Osteoblast (primary cell): ENCODE measurements around the gene LMTK2. TPM values are rescaled to one million over a fixed set of nuclear protein-coding genes. Genes with fewer than 3 reads are reported as not detected.
A peak's percentile ranks its signal among the peaks of the same experiment; 100 is the strongest.

Experiments
- DNase-seq: peaks from one replicate; pipeline ENCODE4 v3.0.0; 2011; ENCODE audit warnings: low spot score, mixed read lengths; ENCODE audit not compliant: insufficient read length; ENCODE audit errors: missing footprints
- H2AFZ ChIP-seq: 2 replicates; pipeline ENCODE4 v1.6.0; 2011; ENCODE audit warnings: mild to moderate bottlenecking, low read length
- H3K27ac ChIP-seq: 2 replicates; pipeline ENCODE4 v1.5.1; 2011; ENCODE audit warnings: mild to moderate bottlenecking, low read depth, low read length, moderate library complexity
- H3K27me3 ChIP-seq: 2 replicates; pipeline ENCODE4 v1.6.0; 2012; ENCODE audit warnings: mild to moderate bottlenecking, control low read depth, inconsistent platforms, low read length, moderate library complexity; ENCODE audit not compliant: insufficient read depth
- H3K36me3 ChIP-seq: 2 replicates; pipeline ENCODE4 v1.5.1; 2011; ENCODE audit warnings: mild to moderate bottlenecking, low read length, control low read depth, moderate library complexity; ENCODE audit not compliant: insufficient read depth
- H3K4me1 ChIP-seq: 2 replicates; pipeline ENCODE4 v1.5.1; 2011; ENCODE audit warnings: mild to moderate bottlenecking, low read length, control low read depth, moderate library complexity; ENCODE audit not compliant: insufficient read depth
- H3K4me2 ChIP-seq: 2 replicates; pipeline ENCODE4 v1.6.0; 2011; ENCODE audit warnings: mild to moderate bottlenecking, low read length; ENCODE audit not compliant: insufficient read depth
- H3K4me3 ChIP-seq: fragments of 200-600 bp; sonication (generic); 3 replicates; pipeline ENCODE4 v1.5.1; 2012; ENCODE audit warnings: mild to moderate bottlenecking, low read length, inconsistent platforms; ENCODE audit not compliant: insufficient read depth
- H3K79me2 ChIP-seq: 2 replicates; pipeline ENCODE4 v1.6.0; 2012; ENCODE audit warnings: mild to moderate bottlenecking, low read length, control low read depth, inconsistent platforms; ENCODE audit not compliant: insufficient read depth
- H3K9me3 ChIP-seq: 2 replicates; pipeline ENCODE4 v1.5.1; 2011; ENCODE audit warnings: low read depth, low read length, control low read depth
- H4K20me1 ChIP-seq: 2 replicates; pipeline ENCODE4 v1.6.0; 2012; ENCODE audit warnings: mild to moderate bottlenecking, low read length, control low read depth; ENCODE audit not compliant: insufficient read depth
- CTCF ChIP-seq: IDR thresholded peaks from 2 replicates; pipeline ENCODE4 v1.5.1; 2011; ENCODE audit warnings: mild to moderate bottlenecking, low read depth, low read length, moderate library complexity; ENCODE audit errors: extremely low read depth
- total RNA-seq: library from RNA; depleted of rRNA; stranded (reverse); fragments of >200 nt; gene quantifications from 2 replicates; pipeline ENCODE4 v1.2.3, GENCODE V29; 2012

LMTK2 gene
- total RNA-seq, 1 donor, result 14.1 TPM

- no peak overlapping the region for H3K4me3 ChIP-seq
- H3K36me3 ChIP-seq, result peaks cover 2% of the 10 kb centered on the region
- no peak overlapping the region for H2AFZ ChIP-seq
- no peaks in the 10 kb centered on the region for H3K9me3 ChIP-seq
- no peaks in the 10 kb centered on the region for H3K4me1 ChIP-seq
- H4K20me1 ChIP-seq, result peaks cover 3% of the 10 kb centered on the region
- no peaks in the 10 kb centered on the region for H3K79me2 ChIP-seq
- no peaks in the 10 kb centered on the region for H3K27me3 ChIP-seq
- no peak overlapping the region for H3K27ac ChIP-seq
- no peak overlapping the region for H3K4me2 ChIP-seq
- no peak for TF ChIP-seq CTCF
- DNase-seq, result no peak
Measured at GRCh38 chr7:98171449-98171848, 64.8 kb downstream of the LMTK2 start.

GRCh38 chr7:98174334-98175259 is 67.9 kb downstream of the LMTK2 start:
- TF ChIP-seq CTCF, result no peak
- no peaks in the 10 kb centered on the region for H3K79me2 ChIP-seq
- no peaks in the 10 kb centered on the region for H4K20me1 ChIP-seq
- no peaks in the 10 kb centered on the region for H3K4me1 ChIP-seq
- H3K9me3 ChIP-seq, result no peaks in the 10 kb centered on the region
- no peak overlapping the region for H3K4me2 ChIP-seq
- H3K36me3 ChIP-seq, result peaks cover 2% of the 10 kb centered on the region
- H3K27ac ChIP-seq, result no peak overlapping the region
- H3K4me3 ChIP-seq, result no peak overlapping the region
- DNase-seq, result peak; percentile 22
- no peaks in the 10 kb centered on the region for H3K27me3 ChIP-seq
- no peak overlapping the region for H2AFZ ChIP-seq

GRCh38 chr7:98175260-98175940 is 68.7 kb downstream of the LMTK2 start:
- H3K4me2 ChIP-seq, result no peak overlapping the region
- H3K4me1 ChIP-seq, result no peaks in the 10 kb centered on the region

More at GRCh38 chr7:98175260-98175940, 68.7 kb downstream of the LMTK2 start:
- no peaks in the 10 kb centered on the region for H3K27me3 ChIP-seq
- H3K27ac ChIP-seq, result no peak overlapping the region
- H3K36me3 ChIP-seq, result peaks cover 2% of the 10 kb centered on the region
- no peaks in the 10 kb centered on the region for H3K79me2 ChIP-seq
- H3K9me3 ChIP-seq, result no peaks in the 10 kb centered on the region
- peak; percentile 70 for DNase-seq
- H4K20me1 ChIP-seq, result no peaks in the 10 kb centered on the region
- TF ChIP-seq CTCF, result no peak
- H2AFZ ChIP-seq, result no peak overlapping the region
- no peak overlapping the region for H3K4me3 ChIP-seq
